Measurements from ENCODE around the gene FSTL4. TPM values are rescaled to one million over a fixed set of nuclear protein-coding genes. Genes with fewer than 3 reads are reported as not detected.

FSTL4 gene
- total and polyA plus RNA-seq, 2 of the 13 experiments (the other 11 are each of a cell fraction or from before 2014, with no cell fraction given), result 2.1 to 3.0 TPM

GRCh38 chr5:133367984-133368383 is 244.4 kb downstream of the FSTL4 start (continued):
- TF ChIP-seq ZBTB38 (CRISPR knock-in tag; IDR thresholded peaks at IDR 0.05), result no peak
- TF ChIP-seq, protein P1, sequence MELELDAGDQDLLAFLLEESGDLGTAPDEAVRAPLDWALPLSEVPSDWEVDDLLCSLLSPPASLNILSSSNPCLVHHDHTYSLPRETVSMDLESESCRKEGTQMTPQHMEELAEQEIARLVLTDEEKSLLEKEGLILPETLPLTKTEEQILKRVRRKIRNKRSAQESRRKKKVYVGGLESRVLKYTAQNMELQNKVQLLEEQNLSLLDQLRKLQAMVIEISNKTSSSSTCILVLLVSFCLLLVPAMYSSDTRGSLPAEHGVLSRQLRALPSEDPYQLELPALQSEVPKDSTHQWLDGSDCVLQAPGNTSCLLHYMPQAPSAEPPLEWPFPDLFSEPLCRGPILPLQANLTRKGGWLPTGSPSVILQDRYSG (CRISPR knock-in tag; IDR thresholded peaks at IDR 0.05), result no peak
- TF ChIP-seq REL (CRISPR knock-in tag; conservative IDR thresholded peaks at IDR 0.05), result no peak

DNA sequence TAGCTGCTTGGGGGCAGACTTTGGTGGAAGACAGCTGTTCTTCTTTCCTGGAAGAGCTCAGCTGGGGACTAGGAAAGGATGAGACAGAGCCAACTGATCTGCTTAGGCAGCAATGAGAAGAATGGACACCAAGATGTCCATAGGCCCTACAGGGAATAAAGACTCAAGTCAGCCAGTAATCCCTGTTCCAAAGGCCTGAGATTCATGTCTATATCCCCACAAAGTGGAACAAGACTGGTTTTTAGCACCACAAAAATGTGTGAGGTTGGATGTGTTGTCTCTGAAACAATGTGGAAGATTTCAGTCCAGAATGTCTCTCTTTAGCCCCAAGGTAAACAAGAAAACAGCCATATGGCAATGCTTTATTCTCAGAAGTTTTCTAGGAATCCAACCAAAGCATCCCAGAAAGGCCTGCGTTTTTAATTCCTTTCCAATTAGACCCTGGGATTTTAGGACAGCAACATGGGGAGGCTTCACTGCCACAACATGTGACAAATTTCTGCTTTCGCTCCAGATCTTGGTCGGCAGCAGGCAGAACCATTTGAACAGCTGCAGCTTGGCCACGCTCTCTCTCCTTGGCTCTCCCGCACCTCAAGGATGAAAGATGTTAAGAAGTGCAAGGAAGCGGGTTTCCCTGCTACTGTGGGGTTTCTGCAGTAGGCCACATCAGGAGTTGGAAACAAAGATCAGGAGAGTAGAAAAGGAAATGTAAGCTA is 245.1 kb downstream of the FSTL4 start:
- ChIA-PET CTCF (ENCODE audit: low intra/inter-chr PET ratio, low total read pairs) (no interaction called here), POLR2A (no interaction called here)
- no peak overlapping the region for H2AFZ ChIP-seq (ENCODE audit: low read length)
- no peaks in the 10 kb centered on the region for H4K20me1 ChIP-seq (ENCODE audit: insufficient read depth, low read length)
- no peaks in the 10 kb centered on the region for H3K9me3 ChIP-seq (ENCODE audit: low read length)
- no peaks in the 10 kb centered on the region for H3K36me3 ChIP-seq (replicated peaks in 1 of 2; ENCODE audit: control insufficient read depth in 1 of 2, insufficient read depth in 2 of 2, low read length in 2 of 2)
- H3K27me3 ChIP-seq (ENCODE audit: control insufficient read depth in 1 of 2, insufficient read depth in 2 of 2, low read length in 2 of 2), result peaks cover 0 to 20% of the 10 kb centered on the region in 2 experiments; a peak in 2 of 5 replicates
- no peaks in the 10 kb centered on the region for H3K79me2 ChIP-seq (ENCODE audit: insufficient read depth, low read length)
- DNase-seq (ENCODE audit: low spot score), result no peak
- no peak overlapping the region for H3K4me3 ChIP-seq (replicated peaks in 1 of 3; ENCODE audit: insufficient read depth in 1 of 3, low read depth in 2 of 3, low read length in 3 of 3)
- intact Hi-C loops (cut with micrococcal nuclease; ENCODE audit: unreplicated experiment) (no loop called here), in situ Hi-C loops (cut with HindIII; ENCODE audit: extremely low pct_ligation_motif_present, low pct_unique_long_range_greater_than_20kb) (no loop called here)
- no peak overlapping the region for H3K9ac ChIP-seq (ENCODE audit: insufficient read depth, low read depth, low read length)
- BruUV-seq (replicated peaks), result no TSS peak
- peaks cover 9% of the 10 kb centered on the region; the same call in 1 of the 2 replicates for H3K4me1 ChIP-seq (ENCODE audit: insufficient read depth, low read length)
- H3K4me2 ChIP-seq (ENCODE audit: low read depth, low read length), result no peak overlapping the region
- 55% methylated on average over 6 of the region's 6 CpGs for WGBS (ENCODE audit: low lambda C conversion rate)
- no peak for ATAC-seq
- no peak overlapping the region for H3K27ac ChIP-seq (ENCODE audit: extremely low read length, insufficient read depth, low read length)
- FAIRE-seq, result no peak
- TF ChIP-seq ZNF24 (IDR thresholded peaks at IDR 0.05) (no peak), DRAP1 (CRISPR knock-in tag; IDR thresholded peaks at IDR 0.05) (no peak), PLRG1 (conservative IDR thresholded peaks at IDR 0.05) (no peak), MED8 (CRISPR knock-in tag; IDR thresholded peaks at IDR 0.05; ENCODE audit: insufficient replicate concordance) (no peak), XBP1 (CRISPR knock-in tag; IDR thresholded peaks at IDR 0.05) (no peak), TAF15 (IDR thresholded peaks at IDR 0.05; ENCODE audit: low read depth, low read length, poor library complexity, severe bottlenecking) (no peak), ZC3H4 (CRISPR knock-in tag; IDR thresholded peaks at IDR 0.05; ENCODE audit: borderline replicate concordance) (no peak), ETV5 (CRISPR knock-in tag; IDR thresholded peaks at IDR 0.05; ENCODE audit: borderline replicate concordance) (no peak), CEBPZ (IDR thresholded peaks at IDR 0.05; ENCODE audit: low read length) (no peak), ZNF264 (CRISPR knock-in tag; IDR thresholded peaks at IDR 0.05) (no peak), ZNF160 (CRISPR knock-in tag; IDR thresholded peaks at IDR 0.05) (no peak)
- TF ChIP-seq, protein P2, sequence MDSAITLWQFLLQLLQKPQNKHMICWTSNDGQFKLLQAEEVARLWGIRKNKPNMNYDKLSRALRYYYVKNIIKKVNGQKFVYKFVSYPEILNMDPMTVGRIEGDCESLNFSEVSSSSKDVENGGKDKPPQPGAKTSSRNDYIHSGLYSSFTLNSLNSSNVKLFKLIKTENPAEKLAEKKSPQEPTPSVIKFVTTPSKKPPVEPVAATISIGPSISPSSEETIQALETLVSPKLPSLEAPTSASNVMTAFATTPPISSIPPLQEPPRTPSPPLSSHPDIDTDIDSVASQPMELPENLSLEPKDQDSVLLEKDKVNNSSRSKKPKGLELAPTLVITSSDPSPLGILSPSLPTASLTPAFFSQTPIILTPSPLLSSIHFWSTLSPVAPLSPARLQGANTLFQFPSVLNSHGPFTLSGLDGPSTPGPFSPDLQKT (CRISPR knock-in tag; IDR thresholded peaks at IDR 0.05; ENCODE audit: borderline replicate concordance), result no peak

Measured in HepG2 (cell line).